Calu3 (cell line): ENCODE measurements around the gene EPSTI1. TPM values are rescaled to one million over a fixed set of nuclear protein-coding genes. Genes with fewer than 3 reads are reported as not detected.

ENCODE experiments used
- BruUV-seq: library from RNA; stranded (reverse); fragments of 400-500 nt; replicated peaks from 2 replicates; lab custom pipeline; 2021; lab: Mats Ljungman, UMichigan
- CTCF ChIA-PET: fragments of 300-600 bp; sonication (Branson Sonifier 250); formaldehyde crosslinking; loops from one replicate; lab custom pipeline; 2022; ENCODE audit warnings: antibody characterized with exemption; lab: Charles Lee
- DNase-seq: peaks from one replicate; pipeline ENCODE4 v3.0.0; 2022
- H3K27ac Mint-ChIP-seq: one replicate; pipeline ENCODE4 v1.8.0; 2022; ENCODE audit warnings: mixed read lengths; ENCODE audit not compliant: unreplicated experiment
- H3K27me3 Mint-ChIP-seq: one replicate; pipeline ENCODE4 v1.8.0; 2022; ENCODE audit warnings: mixed read lengths; ENCODE audit not compliant: unreplicated experiment
- H3K36me3 Mint-ChIP-seq: one replicate; pipeline ENCODE4 v1.8.0; 2022; ENCODE audit warnings: mild to moderate bottlenecking, moderate library complexity, mixed read lengths; ENCODE audit not compliant: insufficient read depth, unreplicated experiment
- H3K4me1 Mint-ChIP-seq: one replicate; pipeline ENCODE4 v1.8.0; 2022; ENCODE audit warnings: mild to moderate bottlenecking, low read depth, mixed read lengths; ENCODE audit not compliant: unreplicated experiment
- H3K4me3 Mint-ChIP-seq: one replicate; pipeline ENCODE4 v1.8.0; 2022; ENCODE audit warnings: mild to moderate bottlenecking, low read depth, moderate library complexity, mixed read lengths; ENCODE audit not compliant: unreplicated experiment
- H3K9me3 Mint-ChIP-seq: one replicate; pipeline ENCODE4 v1.8.0; 2022; ENCODE audit warnings: low read depth, mixed read lengths; ENCODE audit not compliant: unreplicated experiment
- CTCF ChIP-seq: fragments of 200-600 bp; IDR thresholded peaks from one replicate; pipeline ENCODE4 v1.8.0; 2022; ENCODE audit warnings: antibody characterized with exemption; ENCODE audit not compliant: unreplicated experiment
- intact Hi-C: fragments of 100-400 bp; cut with micrococcal nuclease; formaldehyde crosslinking; loops from one replicate; pipeline ENCODE4 v1.10.0; 2022; ENCODE audit not compliant: unreplicated experiment
- total RNA-seq: library from RNA; stranded (reverse); gene quantifications from 2 replicates; pipeline ENCODE4 v1.2.3, GENCODE V29; 2022

The EPSTI1 gene
- total RNA-seq, 1 experiment from 2014 or later, result 11.5 TPM

DNA sequence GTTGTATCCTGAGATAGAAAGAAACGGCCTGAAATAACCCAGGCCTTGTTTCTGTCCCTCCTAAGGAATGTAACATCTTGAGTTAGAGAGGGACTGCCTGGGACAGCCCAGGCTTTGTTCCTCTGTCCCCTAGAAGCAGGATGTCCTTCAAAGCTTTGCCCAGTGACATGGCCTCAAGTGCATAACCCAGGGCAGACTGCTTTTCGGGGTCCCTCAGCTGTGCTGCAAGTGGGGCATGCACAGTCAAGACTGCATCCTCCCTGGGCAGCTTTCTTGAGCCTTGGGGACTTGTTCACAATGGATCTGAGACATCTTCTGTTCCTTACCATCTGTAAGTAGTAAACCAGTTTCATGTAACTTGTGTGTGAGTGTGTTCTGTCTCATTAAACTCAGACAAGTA is 7.5 kb upstream of the EPSTI1 start:
- intact Hi-C loops, result loop anchor here (10.0 kb wide), 1 partner anchor 45 kb away; no protein-coding TSS in a partner anchor
- peaks cover 18% of the 10 kb centered on the region for H3K4me1 Mint-ChIP-seq
- no peaks in the 10 kb centered on the region for H3K27me3 Mint-ChIP-seq
- no peak overlapping the region for H3K4me3 Mint-ChIP-seq
- no peak overlapping the region for H3K27ac Mint-ChIP-seq
- no peak for TF ChIP-seq CTCF
- H3K36me3 Mint-ChIP-seq, result no peaks in the 10 kb centered on the region
- CTCF ChIA-PET, result no interaction called here
- peaks cover 4% of the 10 kb centered on the region for H3K9me3 Mint-ChIP-seq
- no peak for DNase-seq
- BruUV-seq, result no TSS peak

DNA sequence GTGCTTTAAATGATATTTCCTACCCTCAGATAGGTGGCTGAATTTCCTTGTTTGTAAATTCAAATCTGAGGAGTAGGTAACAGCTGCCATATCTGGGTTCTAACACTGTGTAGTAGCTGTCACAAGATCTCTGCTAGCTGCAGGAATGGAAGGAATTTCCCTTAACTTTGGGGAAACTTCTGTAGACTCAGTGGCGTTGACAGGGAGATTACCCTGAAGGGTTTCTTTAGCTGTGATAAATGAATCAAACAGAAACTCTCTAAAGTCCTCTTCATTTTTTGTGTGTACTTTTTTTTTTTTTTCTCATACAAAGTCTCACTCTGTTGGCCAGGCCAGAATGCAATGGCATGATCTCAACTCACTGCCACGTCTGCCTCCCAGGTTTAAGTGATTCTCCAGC is 5.3 kb upstream of the EPSTI1 start:
- Mint-ChIP-seq H3K27ac (peak overlapping the region; percentile 61), H3K36me3 (peaks cover under 1% of the 10 kb centered on the region), H3K4me1 (peaks cover 18% of the 10 kb centered on the region), H3K27me3 (no peaks in the 10 kb centered on the region), H3K4me3 (no peak overlapping the region), H3K9me3 (no peaks in the 10 kb centered on the region)
- DNase-seq, result no peak
- BruUV-seq, result no TSS peak
- CTCF ChIA-PET, result no interaction called here
- TF ChIP-seq CTCF, result no peak
- intact Hi-C loops, result loop anchor here (10.0 kb wide), 1 partner anchor 47 kb away; no protein-coding TSS in a partner anchor

DNA sequence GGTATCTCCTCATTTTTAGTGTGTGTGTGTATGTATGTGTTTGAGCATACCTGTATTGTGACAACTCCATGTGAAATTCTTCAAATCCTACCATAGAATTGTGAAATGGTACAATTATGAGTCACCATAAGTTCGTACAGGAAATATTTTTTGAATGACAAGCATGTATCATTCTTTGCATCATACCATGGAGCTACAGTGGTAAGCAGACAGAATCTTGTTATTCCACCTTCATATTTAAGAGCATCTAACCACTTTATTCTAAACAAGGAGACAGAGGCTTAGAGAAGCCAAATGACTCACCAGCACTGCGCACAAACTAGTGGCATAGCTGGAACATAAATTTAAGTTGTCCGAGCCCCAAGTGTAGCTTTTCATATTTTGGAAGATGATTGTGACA is 4.5 kb upstream of the EPSTI1 start:
- TF ChIP-seq CTCF, result no peak
- intact Hi-C loops, result loop anchor here (10.0 kb wide), 1 partner anchor 48 kb away; no protein-coding TSS in a partner anchor

GRCh38 chr13:42994878-42995277 is 2.8 kb upstream of the EPSTI1 start:
- H3K4me1 Mint-ChIP-seq, result peaks cover 18% of the 10 kb centered on the region
- H3K9me3 Mint-ChIP-seq, result no peaks in the 10 kb centered on the region
- BruUV-seq, result no TSS peak
- no peaks in the 10 kb centered on the region for H3K27me3 Mint-ChIP-seq
- H3K27ac Mint-ChIP-seq, result no peak overlapping the region
- no peak overlapping the region for H3K4me3 Mint-ChIP-seq
- intact Hi-C loops, result loop anchor here (10.0 kb wide), 1 partner anchor 50 kb away; no protein-coding TSS in a partner anchor
- CTCF ChIA-PET, result interaction anchor here (0.9 kb wide), 1 partner anchor 26 kb away, joined by 3 read pairs; no protein-coding TSS in a partner anchor
- no peak for TF ChIP-seq CTCF
- no peak for DNase-seq
- peaks cover 8% of the 10 kb centered on the region for H3K36me3 Mint-ChIP-seq

More for the DNA sequence above, 4.5 kb upstream of the EPSTI1 start:
- Mint-ChIP-seq H3K27ac (peak overlapping the region; percentile 61), H3K9me3 (no peaks in the 10 kb centered on the region), H3K27me3 (no peaks in the 10 kb centered on the region), H3K36me3 (peaks cover 8% of the 10 kb centered on the region), H3K4me1 (peaks cover 18% of the 10 kb centered on the region), H3K4me3 (no peak overlapping the region)
- CTCF ChIA-PET, result interaction anchor here (0.7 kb wide), 1 partner anchor 21 kb away, joined by 3 read pairs; no protein-coding TSS in a partner anchor
- BruUV-seq, result no TSS peak
- no peak for DNase-seq
